ENCODE measurements around the gene XPR1.

DNA sequence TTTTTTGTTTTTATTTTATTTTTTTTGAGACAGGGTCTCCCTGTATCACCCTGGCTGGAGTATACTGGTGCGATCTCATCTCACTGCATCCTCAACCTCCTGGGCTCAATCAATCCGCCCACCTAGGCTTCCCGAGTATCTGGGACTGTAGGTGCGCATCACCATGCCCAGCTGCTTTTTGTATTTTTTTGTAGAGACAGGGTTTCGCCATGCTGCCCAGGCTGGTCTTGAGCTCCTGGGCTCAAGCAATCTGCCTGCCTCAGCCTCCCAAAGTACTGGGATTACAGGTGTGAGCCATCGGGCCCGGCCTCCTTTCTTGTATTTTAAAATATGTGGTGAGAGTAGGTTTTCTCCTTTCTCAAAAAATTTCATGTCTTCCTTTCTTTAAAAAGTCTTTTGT lies 122.6 kb downstream of the XPR1 start:
- TF ChIP-seq CTCF (IDR thresholded peaks at IDR 0.05) (no peak), POLR2AphosphoS5 (IDR thresholded peaks at IDR 0.05) (no peak)

Data from transverse colon (tissue), 4 donors.